Measurements from ENCODE around the gene ETV7. TPM values are rescaled to one million over a fixed set of nuclear protein-coding genes. Genes with fewer than 3 reads are reported as not detected.
"Not testable (repeated sequence)": the region's sequence is repeated elsewhere in the genome, so short reads cannot be mapped to it uniquely, and the experiment has no call there.

The ETV7 gene
- total RNA-seq, 5 donors from 2014 or later (not counting 1 experiment from before 2014, with no cell fraction given) = 0.44 to 3.3 (median 1.1) TPM

GRCh38 chr6:36364061-36364635 is 23.3 kb downstream of the ETV7 start:
- H3K36me3 ChIP-seq (ENCODE audit: control insufficient read depth in 2 of 2, extremely low read depth in 1 of 2, insufficient read depth in 1 of 2, low read length in 1 of 2); H3K4me1 ChIP-seq (ENCODE audit: control insufficient read depth in 1 of 2, extremely low read depth in 1 of 2, insufficient read depth in 2 of 2, low read length in 2 of 2); CTCF ChIA-PET; H3K4me3 Mint-ChIP-seq; H3K27me3 Mint-ChIP-seq; H3K9me3 Mint-ChIP-seq; H3K27ac ChIP-seq (ENCODE audit: low read length); H3K36me3 Mint-ChIP-seq; ATAC-seq (replicated peaks in 1 of 4); POLR2A ChIA-PET; H3K9me3 ChIP-seq; H3K27ac Mint-ChIP-seq; DNase-seq; H3K4me3 ChIP-seq (ENCODE audit: control insufficient read depth in 1 of 2, extremely low read depth in 1 of 2, low read length in 1 of 2); H3K4me1 Mint-ChIP-seq; H3K27me3 ChIP-seq (replicated peaks in 1 of 2; ENCODE audit: control insufficient read depth in 2 of 2, extremely low read depth in 1 of 2, insufficient read depth in 2 of 2, low read length in 1 of 2): not testable (repeated sequence)
- WGBS (ENCODE audit: insufficient coverage) = 100% methylated on average over 8 of the region's 34 CpGs

- H3K27me3 ChIP-seq (replicated peaks in 1 of 2; ENCODE audit: control insufficient read depth in 2 of 2, extremely low read depth in 1 of 2, insufficient read depth in 2 of 2, low read length in 1 of 2); H3K9me3 Mint-ChIP-seq; H3K4me1 Mint-ChIP-seq; H3K4me3 Mint-ChIP-seq; DNase-seq; H3K36me3 ChIP-seq (ENCODE audit: control insufficient read depth in 2 of 2, extremely low read depth in 1 of 2, insufficient read depth in 1 of 2, low read length in 1 of 2); POLR2A ChIA-PET; H3K9me3 ChIP-seq; H3K4me1 ChIP-seq (ENCODE audit: control insufficient read depth in 1 of 2, extremely low read depth in 1 of 2, insufficient read depth in 2 of 2, low read length in 2 of 2); ATAC-seq (replicated peaks in 1 of 4); H3K27me3 Mint-ChIP-seq; H3K36me3 Mint-ChIP-seq; H3K27ac Mint-ChIP-seq; H3K27ac ChIP-seq (ENCODE audit: low read length); H3K4me3 ChIP-seq (ENCODE audit: control insufficient read depth in 1 of 2, extremely low read depth in 1 of 2, low read length in 1 of 2): not testable (repeated sequence)
- CTCF ChIA-PET = interaction anchor here in 1 of 2 donors (0.7 kb wide), 1 partner anchor 465 kb away, joined by 5 read pairs; no protein-coding TSS in a partner anchor
- WGBS (ENCODE audit: insufficient coverage) = 88% methylated on average over 12 of the region's 13 CpGs
These were observed 24.1 kb downstream of the ETV7 start for GRCh38 chr6:36363371-36363752.

DNA sequence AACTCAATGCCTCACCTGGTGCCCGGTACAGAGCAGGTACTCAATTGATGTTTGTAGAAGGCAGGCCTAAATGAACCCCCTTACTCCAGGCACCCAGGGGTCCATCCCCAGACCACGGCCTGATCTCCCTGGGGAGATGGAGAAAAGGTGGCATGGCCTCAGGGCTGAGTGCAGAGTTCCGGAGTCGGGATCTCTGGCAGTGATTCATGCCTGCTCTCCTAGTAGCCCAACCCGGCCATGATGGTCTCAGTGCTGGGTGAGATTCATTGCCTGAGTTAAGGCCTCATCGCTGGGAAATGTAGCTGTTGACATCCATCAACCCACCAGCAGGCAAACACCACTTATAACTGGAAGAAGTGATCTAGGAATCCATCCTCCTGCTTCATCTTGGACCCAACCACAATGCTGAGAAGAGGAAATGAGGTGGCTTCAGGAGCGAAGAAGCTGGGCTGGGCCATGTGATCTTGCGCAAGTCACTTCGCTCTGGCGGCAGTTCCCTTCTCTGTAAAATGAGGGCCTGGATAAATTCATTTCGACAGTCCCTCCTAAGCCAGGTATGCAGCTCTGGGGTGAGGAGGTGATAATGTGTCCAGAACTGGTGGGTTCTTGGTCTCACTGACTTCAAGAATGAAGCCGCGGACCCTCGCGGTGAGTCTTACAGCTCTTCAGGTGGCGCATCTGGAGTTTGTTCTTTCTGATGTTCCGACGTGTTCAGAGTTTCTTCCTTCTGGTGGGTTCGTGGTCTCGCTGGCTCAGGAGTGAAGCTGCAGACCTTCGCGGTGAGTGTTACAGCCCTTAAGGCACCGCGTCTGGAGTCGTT is 24.7 kb downstream of the ETV7 start:
- H3K27ac Mint-ChIP-seq = no peak overlapping the region
- ChIA-PET CTCF (interaction anchor here in 1 of 2 donors (0.7 kb wide), 1 partner anchor 465 kb away, joined by 5 read pairs; no protein-coding TSS in a partner anchor), POLR2A (interaction anchor here in 1 of 2 donors (0.7 kb wide), 1 partner anchor 57 kb away, joined by 3 read pairs; no protein-coding TSS in a partner anchor)
- Histone ChIP-seq H3K36me3 (ENCODE audit: control insufficient read depth in 2 of 2, extremely low read depth in 1 of 2, insufficient read depth in 1 of 2, low read length in 1 of 2) (no peaks in the 10 kb centered on the region), H3K27ac (ENCODE audit: low read length) (no peak overlapping the region), H3K9me3 (no peaks in the 10 kb centered on the region), H3K27me3 (replicated peaks in 1 of 2; ENCODE audit: control insufficient read depth in 2 of 2, extremely low read depth in 1 of 2, insufficient read depth in 2 of 2, low read length in 1 of 2) (no peaks in the 10 kb centered on the region), H3K4me3 (ENCODE audit: control insufficient read depth in 1 of 2, extremely low read depth in 1 of 2, low read length in 1 of 2) (no peak overlapping the region), H3K4me1 (ENCODE audit: control insufficient read depth in 1 of 2, extremely low read depth in 1 of 2, insufficient read depth in 2 of 2, low read length in 2 of 2) (peaks cover 0 to 9% of the 10 kb centered on the region in 2 experiments)
- no peaks in the 10 kb centered on the region for H3K9me3 Mint-ChIP-seq
- peaks cover 3 to 16% (median 5%) of the 10 kb centered on the region in 3 donors for H3K4me1 Mint-ChIP-seq
- 84% methylated on average over 13 of the region's 25 CpGs for WGBS (ENCODE audit: insufficient coverage)
- ATAC-seq (replicated peaks in 1 of 4) = no peak
- H3K36me3 Mint-ChIP-seq = no peaks in the 10 kb centered on the region
- peak in 1 of 35 experiments; percentile 13 for DNase-seq
- H3K4me3 Mint-ChIP-seq = no peak overlapping the region
- peaks cover 0 to 3% of the 10 kb centered on the region in 2 donors for H3K27me3 Mint-ChIP-seq

DNA sequence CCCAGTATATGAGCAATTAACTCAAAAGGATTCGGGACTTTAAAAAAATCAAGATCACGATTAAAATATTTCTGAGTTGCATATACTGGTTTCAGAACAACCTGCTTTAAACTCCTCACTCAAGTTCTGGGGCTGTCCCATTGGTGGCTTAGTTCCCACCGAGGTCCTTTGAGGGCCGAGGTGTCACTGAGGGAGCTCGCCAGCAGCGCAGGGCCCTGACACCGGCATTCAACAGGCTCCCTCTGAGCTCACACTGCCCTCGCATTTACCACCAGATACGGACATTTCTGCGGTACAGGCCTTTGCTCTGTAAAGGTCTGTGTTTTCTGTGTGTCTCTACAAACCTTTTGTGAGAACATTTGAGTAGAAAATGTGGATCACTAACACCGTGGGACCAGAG is 26.4 kb downstream of the ETV7 start:
- no peak for ATAC-seq (replicated peaks in 1 of 4)
- Mint-ChIP-seq H3K4me3 (no peak overlapping the region), H3K9me3 (no peaks in the 10 kb centered on the region), H3K27ac (no peak overlapping the region), H3K36me3 (no peaks in the 10 kb centered on the region), H3K4me1 (peaks cover 3 to 22% (median 5%) of the 10 kb centered on the region in 3 donors), H3K27me3 (peaks cover 0 to 3% of the 10 kb centered on the region in 2 donors)
- Histone ChIP-seq H3K27ac (ENCODE audit: low read length) (no peak overlapping the region), H3K36me3 (ENCODE audit: control insufficient read depth in 2 of 2, extremely low read depth in 1 of 2, insufficient read depth in 1 of 2, low read length in 1 of 2) (no peaks in the 10 kb centered on the region), H3K4me3 (ENCODE audit: control insufficient read depth in 1 of 2, extremely low read depth in 1 of 2, low read length in 1 of 2) (no peak overlapping the region), H3K4me1 (ENCODE audit: control insufficient read depth in 1 of 2, extremely low read depth in 1 of 2, insufficient read depth in 2 of 2, low read length in 2 of 2) (peaks cover 0 to 9% of the 10 kb centered on the region in 2 experiments), H3K27me3 (replicated peaks in 1 of 2; ENCODE audit: control insufficient read depth in 2 of 2, extremely low read depth in 1 of 2, insufficient read depth in 2 of 2, low read length in 1 of 2) (no peaks in the 10 kb centered on the region), H3K9me3 (no peaks in the 10 kb centered on the region)
- POLR2A ChIA-PET = no interaction called here
- WGBS (ENCODE audit: insufficient coverage) = 90% methylated on average over 8 of the region's 11 CpGs
- CTCF ChIA-PET = interaction anchor here in 1 of 2 donors (0.8 to 1.9 kb wide), 2 partner anchors 55 to 240 kb away, joined by 3 to 6 read pairs; no protein-coding TSS in a partner anchor
- DNase-seq = no peak

DNA sequence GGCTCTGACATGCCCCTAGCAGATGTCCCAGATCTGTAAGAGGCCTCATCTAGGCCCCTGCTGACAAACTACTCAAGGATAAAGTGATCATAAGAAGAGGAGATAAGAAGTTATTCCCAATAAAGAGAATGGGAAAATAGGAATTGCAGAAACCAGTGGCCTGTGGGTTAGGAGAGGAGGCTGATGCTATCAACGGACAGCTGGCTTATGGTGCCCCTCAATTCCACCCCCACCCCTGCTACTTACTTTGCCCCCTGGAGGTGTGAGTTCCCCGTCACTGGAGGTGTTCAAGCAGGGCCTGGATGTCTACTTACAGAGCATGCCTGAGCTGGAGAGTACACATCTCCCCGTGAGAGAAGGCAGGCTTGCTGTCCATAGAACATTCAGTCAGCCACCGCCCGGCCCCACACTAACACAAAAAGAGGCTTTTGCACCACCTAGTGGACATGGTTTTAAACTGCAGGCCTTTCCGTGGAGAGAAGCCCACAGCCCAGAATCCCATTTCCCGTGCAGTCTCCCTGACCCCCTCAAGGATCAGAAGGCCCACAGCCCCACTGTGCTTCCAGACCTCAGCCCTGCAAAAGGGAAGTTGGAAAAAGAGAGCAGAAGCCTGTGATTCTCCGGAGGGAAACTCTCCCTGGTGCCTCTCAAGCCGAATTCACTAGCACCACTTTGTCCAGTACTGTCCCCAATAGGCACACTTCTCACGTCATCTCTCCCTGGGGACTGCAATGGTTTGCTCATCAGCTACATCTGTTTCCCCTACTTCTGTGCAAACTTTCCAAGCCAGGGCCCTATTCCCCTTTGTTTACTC is 27.0 kb downstream of the ETV7 start:
- Mint-ChIP-seq H3K4me3 (no peak overlapping the region), H3K4me1 (peaks cover 3 to 22% (median 5%) of the 10 kb centered on the region in 3 donors), H3K27me3 (peaks cover 0 to 3% of the 10 kb centered on the region in 2 donors), H3K36me3 (no peaks in the 10 kb centered on the region), H3K27ac (no peak overlapping the region), H3K9me3 (no peaks in the 10 kb centered on the region)
- Histone ChIP-seq H3K27me3 (replicated peaks in 1 of 2; ENCODE audit: control insufficient read depth in 2 of 2, extremely low read depth in 1 of 2, insufficient read depth in 2 of 2, low read length in 1 of 2) (no peaks in the 10 kb centered on the region), H3K4me1 (ENCODE audit: control insufficient read depth in 1 of 2, extremely low read depth in 1 of 2, insufficient read depth in 2 of 2, low read length in 2 of 2) (peaks cover 0 to 9% of the 10 kb centered on the region in 2 experiments), H3K9me3 (no peaks in the 10 kb centered on the region), H3K36me3 (ENCODE audit: control insufficient read depth in 2 of 2, extremely low read depth in 1 of 2, insufficient read depth in 1 of 2, low read length in 1 of 2) (no peaks in the 10 kb centered on the region), H3K27ac (ENCODE audit: low read length) (no peak overlapping the region), H3K4me3 (ENCODE audit: control insufficient read depth in 1 of 2, extremely low read depth in 1 of 2, low read length in 1 of 2) (no peak overlapping the region)
- ChIA-PET CTCF (interaction anchor here in 1 of 2 donors (0.8 to 1.9 kb wide), 3 partner anchors 20 to 239 kb away, joined by 3 to 6 read pairs (median 3); no protein-coding TSS in a partner anchor), POLR2A (no interaction called here)
- WGBS (ENCODE audit: insufficient coverage) = 9% methylated on average over 6 of the region's 10 CpGs
- DNase-seq (peak; percentile 40 to 83 (median 61)), ATAC-seq (replicated peaks in 1 of 4) (peak; percentile 88 to 92 (median 92))

Measured in T-cell (primary cell).